WTC11 (cell line): ENCODE data around the gene SACS.

ENCODE experiments used
- ATF3 ChIP-seq: sonication (generic); formaldehyde crosslinking; conservative IDR thresholded peaks from 2 replicates; pipeline ENCODE4 v1.8.1; 2022; ENCODE audit warnings: mild to moderate bottlenecking, missing genetic modification reagents
- CTCF ChIP-seq: fragments of 200-600 bp; IDR thresholded peaks from 2 replicates; pipeline ENCODE4 v1.8.0; 2022; ENCODE audit warnings: antibody characterized with exemption
- MAX ChIP-seq: sonication (generic); formaldehyde crosslinking; IDR thresholded peaks from 2 replicates; pipeline ENCODE4 v1.8.0; 2022; ENCODE audit warnings: mild to moderate bottlenecking, missing genetic modification reagents
- ZNF121 ChIP-seq: sonication (generic); formaldehyde crosslinking; IDR thresholded peaks from 2 replicates; pipeline ENCODE4 v1.8.0; 2023; ENCODE audit warnings: missing genetic modification reagents
- ZNF138 ChIP-seq: sonication (generic); formaldehyde crosslinking; conservative IDR thresholded peaks from 2 replicates; pipeline ENCODE4 v1.8.1; 2022; ENCODE audit warnings: mild to moderate bottlenecking, moderate library complexity, missing genetic modification reagents

GRCh38 chr13:23463661-23464060 is 30.2 kb upstream of the SACS start:
- TF ChIP-seq ZNF138 (CRISPR knock-in tag): no peak
- no peak for TF ChIP-seq CTCF
- TF ChIP-seq ZNF121 (CRISPR knock-in tag): no peak
- TF ChIP-seq MAX: no peak
- TF ChIP-seq ATF3 (CRISPR knock-in tag): no peak
